ENCODE data around the gene FAR2.

- no peak for TF ChIP-seq CTCF (optimal IDR thresholded peaks at IDR 0.05 in 1 of 3, IDR thresholded peaks at IDR 0.05 in 1 of 3, conservative IDR thresholded peaks at IDR 0.05 in 1 of 3; ENCODE audit: extremely low read depth in 1 of 3, insufficient read depth in 2 of 3, low read length in 3 of 3)
- TF ChIP-seq EZH2 (IDR thresholded peaks at IDR 0.05; ENCODE audit: low read length) = no peak
Observed at GRCh38 chr12:29171421-29172258, 22.6 kb downstream of the FAR2 start.

All from keratinocyte (primary cell).